ENCODE measurements around the gene PAX7. TPM values are rescaled to one million over a fixed set of nuclear protein-coding genes. Genes with fewer than 3 reads are reported as not detected.

PAX7 gene
- total RNA-seq, 2 experiments from 2014 or later, result not detected

- Mint-ChIP-seq H3K27me3 (peaks cover 89% of the 10 kb centered on the region), H3K4me1 (peaks cover 3% of the 10 kb centered on the region), H3K36me3 (ENCODE audit: low read depth) (no peaks in the 10 kb centered on the region), H3K4me3 (no peak overlapping the region), H3K27ac (no peak overlapping the region), H3K9me3 (no peaks in the 10 kb centered on the region)
- no peak for DNase-seq
- POLR2A ChIA-PET, result no interaction called here
- CTCF ChIA-PET, result no interaction called here
Observed at GRCh38 chr1:18639368-18640055, 8.9 kb downstream of the PAX7 start.

GRCh38 chr1:18640228-18641004, 9.8 kb downstream of the PAX7 start:
- peaks cover 6% of the 10 kb centered on the region for H3K4me1 Mint-ChIP-seq
- ChIA-PET CTCF (no interaction called here), POLR2A (no interaction called here)
- peaks cover 90% of the 10 kb centered on the region for H3K27me3 Mint-ChIP-seq
- H3K36me3 Mint-ChIP-seq (ENCODE audit: low read depth), result no peaks in the 10 kb centered on the region
- no peak overlapping the region for H3K27ac Mint-ChIP-seq
- H3K9me3 Mint-ChIP-seq, result no peaks in the 10 kb centered on the region
- no peak for DNase-seq
- no peak overlapping the region for H3K4me3 Mint-ChIP-seq

GRCh38 chr1:18641005-18641941, 10.6 kb downstream of the PAX7 start:
- Mint-ChIP-seq H3K4me3 (no peak overlapping the region), H3K27ac (no peak overlapping the region), H3K36me3 (ENCODE audit: low read depth) (no peaks in the 10 kb centered on the region), H3K4me1 (peaks cover 7% of the 10 kb centered on the region), H3K27me3 (peaks cover 90% of the 10 kb centered on the region), H3K9me3 (no peaks in the 10 kb centered on the region)
- POLR2A ChIA-PET, result no interaction called here
- CTCF ChIA-PET, result no interaction called here
- no peak for DNase-seq

GRCh38 chr1:18642278-18643095, 11.8 kb downstream of the PAX7 start:
- CTCF ChIA-PET, result no interaction called here
- Mint-ChIP-seq H3K9me3 (no peaks in the 10 kb centered on the region), H3K4me1 (peaks cover 7% of the 10 kb centered on the region), H3K36me3 (ENCODE audit: low read depth) (no peaks in the 10 kb centered on the region), H3K4me3 (no peak overlapping the region), H3K27ac (no peak overlapping the region), H3K27me3 (peaks cover 85% of the 10 kb centered on the region)
- POLR2A ChIA-PET, result no interaction called here
- no peak for DNase-seq

GRCh38 chr1:18643154-18644012, 12.7 kb downstream of the PAX7 start:
- CTCF ChIA-PET, result no interaction called here
- Mint-ChIP-seq H3K27me3 (peaks cover 85% of the 10 kb centered on the region), H3K4me1 (peaks cover 7% of the 10 kb centered on the region), H3K36me3 (ENCODE audit: low read depth) (no peaks in the 10 kb centered on the region), H3K4me3 (no peak overlapping the region), H3K9me3 (no peaks in the 10 kb centered on the region), H3K27ac (no peak overlapping the region)
- no peak for DNase-seq
- POLR2A ChIA-PET, result no interaction called here

- H3K36me3 Mint-ChIP-seq (ENCODE audit: low read depth), result no peaks in the 10 kb centered on the region
- H3K27me3 Mint-ChIP-seq, result peaks cover 85% of the 10 kb centered on the region
- CTCF ChIA-PET, result no interaction called here
- no peaks in the 10 kb centered on the region for H3K9me3 Mint-ChIP-seq
- POLR2A ChIA-PET, result no interaction called here
- no peak for DNase-seq
- H3K27ac Mint-ChIP-seq, result no peak overlapping the region
- peaks cover 7% of the 10 kb centered on the region for H3K4me1 Mint-ChIP-seq
- no peak overlapping the region for H3K4me3 Mint-ChIP-seq
Observed at GRCh38 chr1:18644013-18644399, 13.4 kb downstream of the PAX7 start.

GRCh38 chr1:18644446-18644845, 13.8 kb downstream of the PAX7 start:
- DNase-seq, result no peak
- CTCF ChIA-PET, result no interaction called here
- Mint-ChIP-seq H3K4me3 (no peak overlapping the region), H3K36me3 (ENCODE audit: low read depth) (no peaks in the 10 kb centered on the region), H3K27me3 (peaks cover 83% of the 10 kb centered on the region), H3K9me3 (no peaks in the 10 kb centered on the region), H3K4me1 (peaks cover 7% of the 10 kb centered on the region), H3K27ac (no peak overlapping the region)
- POLR2A ChIA-PET, result no interaction called here

GRCh38 chr1:18644973-18645746, 14.5 kb downstream of the PAX7 start:
- Mint-ChIP-seq H3K4me3 (no peak overlapping the region), H3K27ac (no peak overlapping the region), H3K4me1 (peaks cover 7% of the 10 kb centered on the region), H3K36me3 (ENCODE audit: low read depth) (no peaks in the 10 kb centered on the region), H3K27me3 (peaks cover 82% of the 10 kb centered on the region), H3K9me3 (no peaks in the 10 kb centered on the region)
- ChIA-PET POLR2A (no interaction called here), CTCF (no interaction called here)
- DNase-seq, result no peak

GRCh38 chr1:18645747-18646090, 15.1 kb downstream of the PAX7 start:
- no peak for DNase-seq
- Mint-ChIP-seq H3K9me3 (no peaks in the 10 kb centered on the region), H3K4me3 (no peak overlapping the region), H3K27ac (no peak overlapping the region), H3K4me1 (peaks cover 7% of the 10 kb centered on the region), H3K27me3 (peaks cover 82% of the 10 kb centered on the region), H3K36me3 (ENCODE audit: low read depth) (no peaks in the 10 kb centered on the region)
- ChIA-PET CTCF (no interaction called here), POLR2A (no interaction called here)

GRCh38 chr1:18646091-18646785, 15.6 kb downstream of the PAX7 start:
- peaks cover 7% of the 10 kb centered on the region for H3K4me1 Mint-ChIP-seq

GRCh38 chr1:18646786-18647410, 16.3 kb downstream of the PAX7 start:
- Mint-ChIP-seq H3K4me1 (peaks cover 7% of the 10 kb centered on the region), H3K36me3 (ENCODE audit: low read depth) (no peaks in the 10 kb centered on the region), H3K27me3 (peaks cover 80% of the 10 kb centered on the region), H3K4me3 (no peak overlapping the region), H3K27ac (no peak overlapping the region), H3K9me3 (no peaks in the 10 kb centered on the region)
- ChIA-PET CTCF (no interaction called here), POLR2A (no interaction called here)
- DNase-seq, result no peak

More at GRCh38 chr1:18646091-18646785, 15.6 kb downstream of the PAX7 start:
- peaks cover 81% of the 10 kb centered on the region for H3K27me3 Mint-ChIP-seq
- no peak for DNase-seq
- POLR2A ChIA-PET, result no interaction called here
- CTCF ChIA-PET, result no interaction called here
- no peaks in the 10 kb centered on the region for H3K36me3 Mint-ChIP-seq (ENCODE audit: low read depth)
- H3K9me3 Mint-ChIP-seq, result no peaks in the 10 kb centered on the region
- H3K27ac Mint-ChIP-seq, result no peak overlapping the region
- no peak overlapping the region for H3K4me3 Mint-ChIP-seq
